HEK293T (cell line): ENCODE measurements around the gene CLGN.
A peak's percentile ranks its signal among the peaks of the same experiment; 100 is the strongest.

ENCODE experiments used
- CTCF ChIA-PET: fragments of 350-600 bp; formaldehyde crosslinking; extraction: SDS; loops from one replicate; lab custom pipeline; 2021; ENCODE audit warnings: antibody characterized with exemption, inconsistent platforms; lab: Yijun Ruan, JAX
- POLR2A ChIA-PET: fragments of 350-600 bp; formaldehyde crosslinking; extraction: SDS; loops from one replicate; lab custom pipeline; 2020; ENCODE audit warnings: antibody characterized with exemption, inconsistent platforms; lab: Yijun Ruan, JAX
- DNase-seq: peaks from one replicate; pipeline ENCODE4 v3.0.0; 2012; ENCODE audit warnings: mixed read lengths; ENCODE audit errors: extremely low spot score
- ARNT ChIP-seq: fragments of 450-650 bp; IDR thresholded peaks from 2 replicates; pipeline ENCODE4 v1.6.1; 2017; ENCODE audit warnings: mild to moderate bottlenecking
- BHLHE40 ChIP-seq: fragments of 450-650 bp; IDR thresholded peaks from 2 replicates; pipeline ENCODE4 v1.6.1; 2016; ENCODE audit warnings: mild to moderate bottlenecking, moderate library complexity, borderline replicate concordance
- CTBP1 ChIP-seq: fragments of 450-650 bp; IDR thresholded peaks from 2 replicates; pipeline ENCODE4 v1.6.1; 2016; ENCODE audit warnings: borderline replicate concordance
- ELF4 ChIP-seq: fragments of 450-650 bp; IDR thresholded peaks from 2 replicates; pipeline ENCODE4 v1.6.1; 2017; ENCODE audit warnings: antibody characterized with exemption
- FOXA1 ChIP-seq: fragments of 450-650 bp; IDR thresholded peaks from 2 replicates; pipeline ENCODE4 v1.6.1; 2016; ENCODE audit warnings: mild to moderate bottlenecking
- FOXK2 ChIP-seq: fragments of 450-650 bp; IDR thresholded peaks from 2 replicates; pipeline ENCODE4 v1.6.1; 2016; ENCODE audit warnings: mild to moderate bottlenecking
- FOXM1 ChIP-seq: fragments of 450-650 bp; IDR thresholded peaks from 2 replicates; pipeline ENCODE4 v1.6.1; 2017; ENCODE audit warnings: mild to moderate bottlenecking, borderline replicate concordance
- HDGF ChIP-seq: fragments of 450-650 bp; IDR thresholded peaks from 2 replicates; pipeline ENCODE4 v1.6.1; 2017; ENCODE audit warnings: antibody characterized with exemption, borderline replicate concordance
- L3MBTL2 ChIP-seq: fragments of 450-650 bp; conservative IDR thresholded peaks from 2 replicates; pipeline ENCODE4 v1.6.1; 2016; ENCODE audit warnings: mild to moderate bottlenecking
- LEF1 ChIP-seq: fragments of 450-650 bp; IDR thresholded peaks from 2 replicates; pipeline ENCODE4 v1.6.1; 2017; ENCODE audit warnings: mild to moderate bottlenecking, borderline replicate concordance
- NFRKB ChIP-seq: fragments of 450-650 bp; IDR thresholded peaks from 2 replicates; pipeline ENCODE4 v1.6.1; 2016; ENCODE audit warnings: mild to moderate bottlenecking, moderate library complexity
- PKNOX1 ChIP-seq: fragments of 450-650 bp; IDR thresholded peaks from 2 replicates; pipeline ENCODE4 v1.6.1; 2016
- SP1 ChIP-seq: fragments of 450-650 bp; IDR thresholded peaks from 2 replicates; pipeline ENCODE4 v1.6.1; 2017
- SUZ12 ChIP-seq: fragments of 450-650 bp; IDR thresholded peaks from 2 replicates; pipeline ENCODE4 v1.6.1; 2016; ENCODE audit warnings: mild to moderate bottlenecking
- TARDBP ChIP-seq: fragments of 450-650 bp; IDR thresholded peaks from 2 replicates; pipeline ENCODE4 v1.6.1; 2016
- ZNF384 ChIP-seq: fragments of 450-650 bp; IDR thresholded peaks from 2 replicates; pipeline ENCODE4 v1.6.1; 2016

Gene CLGN

GRCh38 chr4:140359562-140360427 is 67.7 kb downstream of the CLGN start:
- TF ChIP-seq L3MBTL2 (no peak), PKNOX1 (peak; percentile 95), BHLHE40 (no peak)
- ChIA-PET CTCF (interaction anchor here (0.6 to 2.6 kb wide), 57 partner anchors 8 to 1139 kb away, joined by 3 to 33 read pairs (median 4); partner anchors contain the start of genes CLGN, ELMOD2, RNF150 and SCOC), POLR2A (interaction anchor here (2.3 kb wide), 1 partner anchor 13 kb away, joined by 10 read pairs; the partner anchor contains the start of gene SCOC)
- DNase-seq, result peak; percentile 72

- POLR2A ChIA-PET, result no interaction called here
- DNase-seq, result no peak
- TF ChIP-seq TARDBP, result no peak
- no peak for TF ChIP-seq LEF1
- no peak for TF ChIP-seq CTBP1
- CTCF ChIA-PET, result no interaction called here
Measured at GRCh38 chr4:140358281-140358680, 69.2 kb downstream of the CLGN start.

- TF ChIP-seq FOXA1, result no peak
- TF ChIP-seq ZNF384, result no peak
- no peak for TF ChIP-seq FOXK2
- no peak for TF ChIP-seq FOXM1
- no peak for TF ChIP-seq SP1
- no peak for TF ChIP-seq TARDBP
- no peak for TF ChIP-seq BHLHE40
- TF ChIP-seq L3MBTL2, result no peak
- TF ChIP-seq NFRKB, result no peak
- TF ChIP-seq LEF1, result no peak
- TF ChIP-seq CTBP1, result no peak
- no peak for TF ChIP-seq SUZ12
- ChIA-PET CTCF (interaction anchor here (0.6 kb wide), 1 partner anchor 244 kb away, joined by 3 read pairs; no protein-coding TSS in a partner anchor), POLR2A (no interaction called here)
- DNase-seq, result no peak
Measured at GRCh38 chr4:140357868-140358267, 69.6 kb downstream of the CLGN start.

DNA sequence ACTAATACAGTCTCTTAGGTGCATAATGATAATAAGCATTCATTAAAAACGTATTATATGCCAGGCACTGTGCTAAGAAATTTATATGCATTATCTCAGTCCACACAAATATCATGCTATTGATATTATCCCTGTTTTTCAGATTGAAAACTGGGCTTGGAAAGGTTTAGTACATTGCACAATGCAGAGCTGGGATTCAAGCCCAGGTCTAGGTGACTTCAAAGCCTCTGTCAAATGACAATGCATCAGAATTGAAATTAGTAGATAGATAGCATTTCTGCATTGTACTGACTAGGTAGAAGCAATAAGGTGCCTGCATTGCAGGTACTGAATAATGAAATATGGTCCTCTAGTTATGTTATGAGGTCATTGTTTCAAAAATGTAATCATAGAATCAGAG is 72.2 kb downstream of the CLGN start:
- CTCF ChIA-PET, result no interaction called here
- POLR2A ChIA-PET, result no interaction called here
- no peak for DNase-seq
- TF ChIP-seq FOXM1 (no peak), ZNF384 (no peak), TARDBP (no peak), CTBP1 (no peak), L3MBTL2 (no peak), ELF4 (no peak), LEF1 (no peak), SUZ12 (no peak), FOXK2 (no peak), FOXA1 (no peak), HDGF (no peak)

DNA sequence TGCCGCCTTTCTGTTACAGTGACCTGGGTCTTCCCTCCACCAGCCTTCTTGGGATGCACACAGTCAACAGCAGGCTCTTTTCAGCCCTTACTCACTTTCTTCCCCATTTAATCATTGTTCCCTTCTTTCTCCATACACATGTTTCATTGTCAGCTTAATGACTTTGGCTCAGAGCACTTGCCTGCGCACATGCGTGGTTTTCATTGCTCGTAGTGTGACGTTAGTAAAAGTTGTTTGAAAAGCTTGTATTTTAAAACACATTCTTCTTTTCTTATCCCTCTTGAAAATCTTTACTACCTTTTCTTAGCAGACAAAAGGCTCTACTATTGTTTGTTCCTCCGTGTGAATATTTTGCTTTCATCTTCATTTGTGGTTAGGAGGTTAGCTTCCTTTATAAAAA is 73.7 kb downstream of the CLGN start:
- ChIA-PET CTCF (interaction anchor here (0.6 to 1.2 kb wide), 4 partner anchors 26 to 1324 kb away, joined by 3 to 5 read pairs (median 3); no protein-coding TSS in a partner anchor), POLR2A (interaction anchor here (1.0 kb wide), 1 partner anchor 9 kb away, joined by 3 read pairs; no protein-coding TSS in a partner anchor)
- TF ChIP-seq LEF1 (no peak), FOXK2 (no peak), BHLHE40 (no peak), TARDBP (no peak), FOXM1 (no peak), SUZ12 (no peak)
- DNase-seq, result no peak

GRCh38 chr4:140351093-140352075 is 76.1 kb downstream of the CLGN start:
- ChIA-PET POLR2A (interaction anchor here (1.5 kb wide), 1 partner anchor 22 kb away, joined by 5 read pairs; the partner anchor contains the start of gene SCOC), CTCF (interaction anchor here (0.7 to 1.9 kb wide), 4 partner anchors 9 to 271 kb away, joined by 3 to 9 read pairs (median 8); no protein-coding TSS in a partner anchor)
- no peak for TF ChIP-seq HDGF
- no peak for TF ChIP-seq SUZ12
- TF ChIP-seq CTBP1, result no peak
- no peak for TF ChIP-seq L3MBTL2
- TF ChIP-seq ARNT, result no peak
- no peak for TF ChIP-seq ZNF384
- no peak for TF ChIP-seq FOXA1
- no peak for TF ChIP-seq SP1
- no peak for TF ChIP-seq FOXM1
- no peak for TF ChIP-seq NFRKB
- no peak for TF ChIP-seq LEF1
- no peak for TF ChIP-seq BHLHE40
- no peak for TF ChIP-seq TARDBP
- no peak for DNase-seq

GRCh38 chr4:140349816-140350215 is 77.6 kb downstream of the CLGN start:
- CTCF ChIA-PET, result interaction anchor here (1.9 to 2.2 kb wide), 2 partner anchors 11 to 19 kb away, joined by 9 to 12 read pairs; no protein-coding TSS in a partner anchor
- no peak for DNase-seq
- no peak for TF ChIP-seq FOXA1
- TF ChIP-seq LEF1, result no peak
- no peak for TF ChIP-seq FOXM1
- no peak for TF ChIP-seq SUZ12
- no peak for TF ChIP-seq L3MBTL2
- no peak for TF ChIP-seq BHLHE40
- no peak for TF ChIP-seq ARNT
- no peak for TF ChIP-seq ELF4
- TF ChIP-seq PKNOX1, result no peak
- TF ChIP-seq SP1, result no peak
- POLR2A ChIA-PET, result no interaction called here
